CD14-positive monocyte (primary cell): ENCODE results near the gene RFX7. TPM values are rescaled to one million over a fixed set of nuclear protein-coding genes. Genes with fewer than 3 reads are reported as not detected.

Experiments
- DNase-seq, 3 donors: peaks; one replicate each; pipeline ENCODE4 v3.0.0-alpha.2; 2011 to 2022
- H2AFZ ChIP-seq: 2 replicates; pipeline ENCODE4 v1.6.0; 2012; ENCODE audit warnings: mild to moderate bottlenecking, low read depth, low read length, inconsistent platforms; ENCODE audit not compliant: insufficient read depth, poor library complexity, severe bottlenecking
- H3K27ac ChIP-seq, 2 donors: 1 replicate in 1 of 2; 2 replicates in 1 of 2; pipeline ENCODE4 v1.5.1; 2012 to 2013; ENCODE audit warnings: low read length in 2 of 2, control low read depth in 1 of 2, inconsistent platforms in 1 of 2, low read depth in 1 of 2, mild to moderate bottlenecking in 1 of 2
- H3K27me3 ChIP-seq, 2 donors: one replicate each; pipeline versions ENCODE4 v1.6.0 to v1.6.1; 2011 to 2013; ENCODE audit warnings: low read length in 2 of 2; ENCODE audit not compliant: control insufficient read depth in 2 of 2, insufficient read depth in 2 of 2
- H3K36me3 ChIP-seq, 2 donors: replicated peaks in 1 of 2; 1 replicate in 1 of 2; 2 replicates in 1 of 2; pipeline versions ENCODE4 v1.5.1 to v1.6.1; 2012 to 2013; ENCODE audit warnings: low read length in 2 of 2, control low read depth in 1 of 2, inconsistent platforms in 1 of 2, mild to moderate bottlenecking in 1 of 2; ENCODE audit not compliant: insufficient read depth in 2 of 2, control insufficient read depth in 1 of 2
- H3K4me1 ChIP-seq, 2 donors: 1 replicate in 1 of 2; 2 replicates in 1 of 2; pipeline versions ENCODE4 v1.5.1 to v1.6.1; 2012 to 2013; ENCODE audit warnings: low read length in 2 of 2, control low read depth in 1 of 2, inconsistent platforms in 1 of 2, mild to moderate bottlenecking in 1 of 2, moderate library complexity in 1 of 2; ENCODE audit not compliant: insufficient read depth in 2 of 2, control insufficient read depth in 1 of 2
- H3K4me2 ChIP-seq: replicated peaks from 2 replicates; pipeline ENCODE3; 2012; ENCODE audit warnings: low read length, moderate library complexity, mild to moderate bottlenecking; ENCODE audit not compliant: poor library complexity, severe bottlenecking; ENCODE audit errors: extremely low read depth
- H3K4me3 ChIP-seq, 3 experiments: fragments of 200-600 bp in 1 of 3; sonication (generic) in 1 of 3; replicated peaks in 1 of 3; 1 replicate in 2 of 3; 2 replicates in 1 of 3; pipeline ENCODE4 v1.5.1; 2011 to 2013; ENCODE audit warnings: low read length in 3 of 3, mild to moderate bottlenecking in 3 of 3, control low read depth in 2 of 3, low read depth in 2 of 3, inconsistent platforms in 1 of 3, moderate library complexity in 1 of 3
- H3K79me2 ChIP-seq: 2 replicates; pipeline ENCODE4 v1.6.0; 2012; ENCODE audit warnings: mild to moderate bottlenecking, control low read depth, inconsistent platforms, low read length, moderate library complexity; ENCODE audit not compliant: insufficient read depth
- H3K9ac ChIP-seq: 2 replicates; pipeline ENCODE4 v1.6.0; 2017; ENCODE audit warnings: low read length, mild to moderate bottlenecking; ENCODE audit not compliant: insufficient read depth, poor library complexity, severe bottlenecking
- H3K9me3 ChIP-seq, 2 donors: replicated peaks in 1 of 2; 1 replicate in 1 of 2; 2 replicates in 1 of 2; pipeline versions ENCODE4 v1.5.1 to v1.6.1; 2012 to 2013; ENCODE audit warnings: low read length in 2 of 2, control low read depth in 1 of 2; ENCODE audit not compliant: control insufficient read depth in 1 of 2, insufficient read depth in 1 of 2
- H4K20me1 ChIP-seq: 2 replicates; pipeline ENCODE4 v1.6.0; 2012; ENCODE audit warnings: mild to moderate bottlenecking, low read length, control low read depth, moderate library complexity; ENCODE audit not compliant: insufficient read depth
- H3K27ac Mint-ChIP-seq, 7 donors: one replicate each; pipeline ENCODE4 v1.8.0; 2020; ENCODE audit warnings: mild to moderate bottlenecking in 7 of 7, mixed read lengths in 7 of 7, moderate library complexity in 6 of 7, inconsistent platforms in 2 of 7
- H3K27me3 Mint-ChIP-seq, 3 donors: one replicate each; pipeline ENCODE4 v1.8.0; 2021 to 2022; ENCODE audit warnings: low read depth in 3 of 3, mild to moderate bottlenecking in 3 of 3, mixed read lengths in 3 of 3, moderate library complexity in 3 of 3, inconsistent platforms in 1 of 3
- H3K36me3 Mint-ChIP-seq, 2 donors: one replicate each; pipeline ENCODE4 v1.8.0; 2020; ENCODE audit warnings: mixed read lengths in 2 of 2, inconsistent platforms in 1 of 2, mild to moderate bottlenecking in 1 of 2
- H3K4me1 Mint-ChIP-seq: one replicate; pipeline ENCODE4 v1.8.0; 2020; ENCODE audit warnings: mild to moderate bottlenecking, mixed read lengths
- H3K4me3 Mint-ChIP-seq, 2 donors: one replicate each; pipeline ENCODE4 v1.8.0; 2020; ENCODE audit warnings: mild to moderate bottlenecking in 2 of 2, mixed read lengths in 2 of 2, moderate library complexity in 1 of 2
- H3K9me3 Mint-ChIP-seq, 7 donors: one replicate each; pipeline ENCODE4 v1.8.0; 2020 to 2022; ENCODE audit warnings: mixed read lengths in 7 of 7, mild to moderate bottlenecking in 6 of 7, moderate library complexity in 6 of 7, inconsistent platforms in 2 of 7
- WGBS: methylation state at CpG from one replicate; pipeline ENCODE4 v1.1.5; 2013; ENCODE audit warnings: missing lambda C conversion rate; ENCODE audit not compliant: insufficient coverage; 5-methylcytosine and 5-hydroxymethylcytosine counted together
- intact Hi-C, 2 donors: fragments of 100-400 bp; cut with micrococcal nuclease; formaldehyde crosslinking; loops; one replicate each; pipeline versions ENCODE4 v1.15.0 to v1.15.1; 2023
- polyA plus RNA-seq, 3 donors: library from polyadenylated mRNA; depleted of rRNA in 1 of 3; unstranded in 2 of 3; stranded (reverse) in 1 of 3; fragments of 300-500 nt in 2 of 3; fragments of >200 nt in 1 of 3; fragmentation: Illumina TruSeq in 2 of 3; gene quantifications; 1 replicate in 2 of 3; 2 replicates in 1 of 3; pipeline ENCODE4 v1.2.3, GENCODE V29; 2012 to 2021
- TF ChIP-seq, protein P1 (sequence below): fragments of 200-600 bp; IDR thresholded peaks from one replicate; pipeline ENCODE4 v1.8.0; 2022; ENCODE audit warnings: antibody characterized with exemption, mild to moderate bottlenecking

Gene RFX7
- polyA plus RNA-seq, 3 donors = 1.0 to 2.9 (median 1.2) TPM

DNA sequence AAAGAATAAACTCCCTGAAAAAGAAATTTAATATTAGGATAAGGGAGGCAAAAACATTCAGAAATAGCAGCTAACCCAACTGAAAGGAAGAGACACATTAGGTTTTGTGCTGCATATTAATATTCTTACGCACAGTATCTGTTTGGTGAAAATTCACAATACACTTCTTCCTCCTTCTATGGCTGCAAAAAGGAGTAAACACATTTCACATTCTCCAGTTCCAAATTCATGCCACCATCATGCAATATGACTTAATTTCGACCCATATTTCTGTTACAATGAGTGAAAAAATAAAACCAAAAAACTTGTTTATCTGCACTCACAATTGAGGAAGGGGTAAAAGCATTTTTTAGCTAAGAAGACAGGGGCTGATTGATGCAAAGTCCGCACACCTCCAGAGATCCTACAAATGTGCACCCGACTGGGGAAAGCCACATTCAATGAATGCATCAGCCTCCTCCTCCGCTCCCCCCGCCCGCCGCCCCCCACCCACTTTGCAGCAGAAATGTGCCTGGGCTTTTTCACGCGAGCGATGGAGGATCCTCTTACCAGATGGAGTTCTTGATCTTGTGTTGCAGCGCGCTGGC lies 1.0 kb downstream of the RFX7 start:
- DNase-seq = no peak
- Mint-ChIP-seq H3K27ac (peak overlapping the region in 6 of 7 donors; percentile 48 to 83 (median 76)), H3K4me1 (peaks cover 43% of the 10 kb centered on the region), H3K9me3 (no peaks in the 10 kb centered on the region), H3K27me3 (peaks cover 0 to 2% (median 0%) of the 10 kb centered on the region in 3 donors), H3K4me3 (peak overlapping the region; percentile 90 to 96), H3K36me3 (peaks cover 6% of the 10 kb centered on the region in 2 donors)
- H3K4me3 ChIP-seq = peak overlapping the region; percentile 67 to 91 (median 84)
- H3K36me3 ChIP-seq = no peaks in the 10 kb centered on the region
- H3K4me2 ChIP-seq = peak overlapping the region; percentile 95
- peak overlapping the region; percentile 85 for H3K9ac ChIP-seq
- peaks cover 18 to 38% of the 10 kb centered on the region in 2 donors for H3K4me1 ChIP-seq
- H3K27me3 ChIP-seq = no peaks in the 10 kb centered on the region
- peak overlapping the region; percentile 68 for H2AFZ ChIP-seq
- 0% methylated on average over 7 of the region's 13 CpGs for WGBS
- intact Hi-C loops = no loop called here
- TF ChIP-seq, protein P1, sequence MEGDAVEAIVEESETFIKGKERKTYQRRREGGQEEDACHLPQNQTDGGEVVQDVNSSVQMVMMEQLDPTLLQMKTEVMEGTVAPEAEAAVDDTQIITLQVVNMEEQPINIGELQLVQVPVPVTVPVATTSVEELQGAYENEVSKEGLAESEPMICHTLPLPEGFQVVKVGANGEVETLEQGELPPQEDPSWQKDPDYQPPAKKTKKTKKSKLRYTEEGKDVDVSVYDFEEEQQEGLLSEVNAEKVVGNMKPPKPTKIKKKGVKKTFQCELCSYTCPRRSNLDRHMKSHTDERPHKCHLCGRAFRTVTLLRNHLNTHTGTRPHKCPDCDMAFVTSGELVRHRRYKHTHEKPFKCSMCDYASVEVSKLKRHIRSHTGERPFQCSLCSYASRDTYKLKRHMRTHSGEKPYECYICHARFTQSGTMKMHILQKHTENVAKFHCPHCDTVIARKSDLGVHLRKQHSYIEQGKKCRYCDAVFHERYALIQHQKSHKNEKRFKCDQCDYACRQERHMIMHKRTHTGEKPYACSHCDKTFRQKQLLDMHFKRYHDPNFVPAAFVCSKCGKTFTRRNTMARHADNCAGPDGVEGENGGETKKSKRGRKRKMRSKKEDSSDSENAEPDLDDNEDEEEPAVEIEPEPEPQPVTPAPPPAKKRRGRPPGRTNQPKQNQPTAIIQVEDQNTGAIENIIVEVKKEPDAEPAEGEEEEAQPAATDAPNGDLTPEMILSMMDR = no peak
- peak overlapping the region; percentile 62 to 79 for H3K27ac ChIP-seq
- H4K20me1 ChIP-seq = no peaks in the 10 kb centered on the region
- peaks cover 68% of the 10 kb centered on the region for H3K79me2 ChIP-seq
- no peaks in the 10 kb centered on the region for H3K9me3 ChIP-seq

DNA sequence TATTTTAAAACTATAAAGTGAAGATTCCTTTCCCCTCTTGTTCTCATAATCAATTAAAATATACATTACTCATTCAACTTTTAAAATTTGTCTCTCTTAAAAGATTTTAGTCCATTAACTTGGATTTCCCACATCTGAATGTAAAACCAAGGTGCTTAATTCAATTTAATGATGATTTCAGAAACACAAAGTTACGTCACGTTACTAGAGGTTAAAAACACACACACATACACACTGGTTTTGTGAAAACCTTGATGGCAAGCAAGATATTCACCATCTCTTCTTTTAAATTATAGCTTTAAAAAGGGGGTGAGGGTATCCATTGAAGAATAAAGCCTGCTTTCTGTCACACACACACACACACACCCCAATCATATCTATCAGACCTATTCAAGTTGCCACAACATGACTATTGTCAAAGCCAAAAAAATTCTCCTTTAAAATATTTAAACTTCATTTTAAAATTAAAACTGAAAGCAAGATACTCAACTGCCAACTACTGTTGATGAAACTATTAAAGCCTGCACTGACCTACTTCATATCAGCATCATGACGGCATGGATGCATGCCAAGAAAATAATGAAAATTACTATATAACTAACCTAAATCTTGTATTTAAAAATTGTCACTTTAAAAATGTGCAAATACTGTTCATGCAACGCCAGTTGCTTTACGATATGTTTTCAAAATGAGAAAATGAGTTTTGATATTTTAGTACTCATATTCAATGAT lies 2.1 kb downstream of the RFX7 start:
- Histone ChIP-seq H3K4me2 (peak overlapping the region; percentile 95), H3K27ac (peak overlapping the region in 1 of 2 donors; percentile 48), H3K27me3 (no peaks in the 10 kb centered on the region), H3K79me2 (peaks cover 78% of the 10 kb centered on the region), H4K20me1 (no peaks in the 10 kb centered on the region), H3K4me1 (peaks cover 18 to 38% of the 10 kb centered on the region in 2 donors), H2AFZ (no peak overlapping the region), H3K9ac (peak overlapping the region; percentile 49), H3K4me3 (peak overlapping the region in 2 of 3 experiments; percentile 11 to 91), H3K9me3 (no peaks in the 10 kb centered on the region), H3K36me3 (no peaks in the 10 kb centered on the region)
- Mint-ChIP-seq H3K36me3 (peaks cover 6% of the 10 kb centered on the region in 2 donors), H3K9me3 (no peaks in the 10 kb centered on the region), H3K27ac (peak overlapping the region in 2 of 7 donors; percentile 13 to 67), H3K4me3 (peak overlapping the region; percentile 45 to 55), H3K27me3 (no peaks in the 10 kb centered on the region), H3K4me1 (peaks cover 48% of the 10 kb centered on the region)
- TF ChIP-seq, protein P1 = no peak
- DNase-seq = no peak
- WGBS = no CpG with 5 or more reads among the region's 5 CpGs
- intact Hi-C loops = no loop called here
